IPS DF 4.7 (cell line): Measurements from ENCODE around the gene RNASE7.

Experiments
- DNase-seq: peaks from one replicate; pipeline ENCODE4 v3.0.0-alpha.2; 2013; ENCODE audit warnings: low spot score; ENCODE audit errors: extremely low read depth

RNASE7 gene

GRCh38 chr14:21066882-21067502 is 24.8 kb downstream of the RNASE7 start:
- no peak for DNase-seq

GRCh38 chr14:21068521-21069387 is 26.6 kb downstream of the RNASE7 start:
- no peak for DNase-seq

GRCh38 chr14:21069388-21070082 is 27.4 kb downstream of the RNASE7 start:
- no peak for DNase-seq

GRCh38 chr14:21070083-21070609 is 28.0 kb downstream of the RNASE7 start, which contains the start of gene ARHGEF40:
ARHGEF40 (plus strand) TSS chr14:21070304; CDS start chr14:21070397, 93 bp downstream.
- DNase-seq = no peak

GRCh38 chr14:21070610-21071224 is 28.6 kb downstream of the RNASE7 start:
- DNase-seq = no peak

GRCh38 chr14:21071225-21072030 is 29.3 kb downstream of the RNASE7 start:
- DNase-seq = no peak

- no peak for DNase-seq
Observed at GRCh38 chr14:21072031-21072473, 29.9 kb downstream of the RNASE7 start.

GRCh38 chr14:21072781-21073339 is 30.7 kb downstream of the RNASE7 start:
- DNase-seq = no peak

GRCh38 chr14:21073921-21074320 is 31.8 kb downstream of the RNASE7 start:
- no peak for DNase-seq

- no peak for DNase-seq
Observed at GRCh38 chr14:21074398-21075272, 32.5 kb downstream of the RNASE7 start.

- no peak for DNase-seq
Observed at GRCh38 chr14:21075719-21076437, 33.7 kb downstream of the RNASE7 start.

- DNase-seq = no peak
Observed at GRCh38 chr14:21077672-21078071, 35.5 kb downstream of the RNASE7 start.

- no peak for DNase-seq
Observed at GRCh38 chr14:21078287-21078686, 36.1 kb downstream of the RNASE7 start.

- DNase-seq = no peak
Observed at GRCh38 chr14:21078726-21079125, 36.6 kb downstream of the RNASE7 start.

GRCh38 chr14:21081521-21082142 is 39.5 kb downstream of the RNASE7 start:
- DNase-seq = no peak

- DNase-seq = no peak
Observed at GRCh38 chr14:21083565-21084325, 41.6 kb downstream of the RNASE7 start.

GRCh38 chr14:21084396-21084795 is 42.2 kb downstream of the RNASE7 start:
- DNase-seq = no peak
